ENCODE results near the gene SSR3.

The SSR3 gene

GRCh38 chr3:156598413-156598812, 43.5 kb upstream of the SSR3 start:
- DNase-seq (ENCODE audit: low read depth in 1 of 2, low spot score in 1 of 2): no peak
- Histone ChIP-seq H3K27me3 (ENCODE audit: insufficient read depth, poor library complexity, severe bottlenecking) (no peaks in the 10 kb centered on the region), H3K4me3 (replicated peaks; ENCODE audit: insufficient read depth, low read length) (no peak overlapping the region), H3K27ac (replicated peaks) (no peak overlapping the region)
- TF ChIP-seq CTCF (IDR thresholded peaks at IDR 0.05; ENCODE audit: insufficient read depth, low read length) (no peak), GABPA (IDR thresholded peaks at IDR 0.05; ENCODE audit: low read depth) (no peak), REST (IDR thresholded peaks at IDR 0.05; ENCODE audit: insufficient replicate concordance, low read depth) (no peak), SPI1 (IDR thresholded peaks at IDR 0.05; ENCODE audit: borderline replicate concordance, low read depth) (no peak), POLR2AphosphoS5 (IDR thresholded peaks at IDR 0.05; ENCODE audit: low read depth) (no peak)

- no peak overlapping the region for H3K27ac ChIP-seq (replicated peaks)
- no peak overlapping the region for H3K4me3 ChIP-seq (replicated peaks; ENCODE audit: insufficient read depth, low read length)
- no peak for TF ChIP-seq GABPA (IDR thresholded peaks at IDR 0.05; ENCODE audit: low read depth)
- no peak for TF ChIP-seq REST (IDR thresholded peaks at IDR 0.05; ENCODE audit: insufficient replicate concordance, low read depth)
- TF ChIP-seq SPI1 (IDR thresholded peaks at IDR 0.05; ENCODE audit: borderline replicate concordance, low read depth): no peak
- no peak for TF ChIP-seq POLR2AphosphoS5 (IDR thresholded peaks at IDR 0.05; ENCODE audit: low read depth)
- no peak for TF ChIP-seq CTCF (IDR thresholded peaks at IDR 0.05; ENCODE audit: insufficient read depth, low read length)
- no peaks in the 10 kb centered on the region for H3K27me3 ChIP-seq (ENCODE audit: insufficient read depth, poor library complexity, severe bottlenecking)
- no peak for DNase-seq (ENCODE audit: low read depth in 1 of 2, low spot score in 1 of 2)
These were observed 39.3 kb upstream of the SSR3 start for GRCh38 chr3:156594219-156594683.

GRCh38 chr3:156593814-156594213, 38.9 kb upstream of the SSR3 start:
- H3K27ac ChIP-seq (replicated peaks): no peak overlapping the region

More at GRCh38 chr3:156593814-156594213, 38.9 kb upstream of the SSR3 start:
- DNase-seq (ENCODE audit: low read depth in 1 of 2, low spot score in 1 of 2): no peak
- TF ChIP-seq SPI1 (IDR thresholded peaks at IDR 0.05; ENCODE audit: borderline replicate concordance, low read depth) (no peak), CTCF (IDR thresholded peaks at IDR 0.05; ENCODE audit: insufficient read depth, low read length) (no peak), GABPA (IDR thresholded peaks at IDR 0.05; ENCODE audit: low read depth) (no peak), POLR2AphosphoS5 (IDR thresholded peaks at IDR 0.05; ENCODE audit: low read depth) (no peak), REST (IDR thresholded peaks at IDR 0.05; ENCODE audit: insufficient replicate concordance, low read depth) (no peak)
- Histone ChIP-seq H3K27me3 (ENCODE audit: insufficient read depth, poor library complexity, severe bottlenecking) (no peaks in the 10 kb centered on the region), H3K4me3 (replicated peaks; ENCODE audit: insufficient read depth, low read length) (no peak overlapping the region)

Measured in HL-60 (cell line).